Prostate gland (tissue), 2 donors: ENCODE measurements around the gene ELMO1. TPM values are rescaled to one million over a fixed set of nuclear protein-coding genes. Genes with fewer than 3 reads are reported as not detected.

ENCODE experiments used
- DNase-seq: peaks from one replicate; pipeline ENCODE4 v3.0.0-alpha.2; 2019; ENCODE audit warnings: low spot score
- H3K27ac ChIP-seq, 2 donors: fragments of 200-600 bp; sonication (generic); 2 replicates each; pipeline ENCODE4 v1.5.1; 2017 to 2019
- H3K27me3 ChIP-seq: fragments of 200-600 bp; sonication (generic); replicated peaks from 2 replicates; pipeline ENCODE4 v1.5.1; 2019; ENCODE audit not compliant: insufficient read depth
- H3K36me3 ChIP-seq, 2 donors: fragments of 200-600 bp; sonication (generic); 1 replicate in 1 of 2; 2 replicates in 1 of 2; pipeline versions ENCODE4 v1.5.1 to v1.8.1; 2017 to 2019
- H3K4me1 ChIP-seq: fragments of 200-600 bp; sonication (generic); replicated peaks from 2 replicates; pipeline ENCODE4 v1.5.1; 2019
- H3K4me3 ChIP-seq, 2 donors: fragments of 200-600 bp; sonication (generic); 2 replicates each; pipeline ENCODE4 v1.5.1; 2017 to 2019
- H3K9me3 ChIP-seq: fragments of 200-600 bp; sonication (generic); 2 replicates; pipeline ENCODE4 v1.5.1; 2017
- POLR2A ChIP-seq: fragments of 450-650 bp; IDR thresholded peaks from one replicate; pipeline ENCODE4 v1.6.1; 2016; ENCODE audit warnings: antibody characterized with exemption, mild to moderate bottlenecking
- POLR2AphosphoS5 ChIP-seq: sonication (generic); formaldehyde crosslinking; IDR thresholded peaks from one replicate; pipeline ENCODE4 v1.6.1; 2017; ENCODE audit warnings: antibody characterized with exemption
- WGBS: methylation state at CpG from one replicate; pipeline ENCODE4 v1.1.5; 2018; 5-methylcytosine and 5-hydroxymethylcytosine counted together
- intact Hi-C: fragments of 100-400 bp; cut with DNase I; formaldehyde crosslinking; loops from one replicate; pipeline ENCODE4 v1.14.2; 2022
- total RNA-seq, 2 donors: library from RNA; depleted of rRNA; stranded (reverse); fragments of >200 nt; gene quantifications; one replicate each; pipeline ENCODE4 v1.1.0, GENCODE V29; 2016
- TF ChIP-seq, protein P1 (sequence below), 4 experiments: fragments of 200-600 bp in 2 of 4; fragments of 450-650 bp in 2 of 4; sonication (generic) in 2 of 4; IDR thresholded peaks; 1 replicate in 3 of 4; 2 replicates in 1 of 4; pipeline ENCODE4 v1.5.1; 2016 to 2019; ENCODE audit warnings: antibody characterized with exemption in 4 of 4, mild to moderate bottlenecking in 2 of 4, moderate library complexity in 2 of 4

Gene ELMO1
- total RNA-seq, 2 donors from 2014 or later, result 6.7 to 19.3 TPM

DNA sequence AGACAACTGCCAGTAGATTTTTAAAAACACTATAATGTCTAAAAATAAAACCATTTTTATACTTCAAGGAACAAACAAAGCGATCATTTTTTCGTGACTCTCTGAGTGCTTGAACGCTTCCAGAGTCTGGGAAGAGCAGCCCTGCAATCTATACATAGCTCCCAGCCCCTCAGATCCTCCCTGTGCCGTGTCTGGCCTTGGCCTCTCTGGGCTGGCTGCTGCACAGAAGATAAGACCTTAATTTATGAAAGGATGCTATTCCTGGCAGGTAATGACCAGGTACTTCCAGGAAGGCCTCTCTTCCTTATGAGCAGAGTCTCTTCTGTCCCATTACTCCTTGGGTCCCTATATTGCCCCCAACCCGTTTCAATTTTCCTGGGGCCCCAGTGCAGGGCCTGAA, 523.5 kb downstream of the ELMO1 start:
- H3K36me3 ChIP-seq, result no peaks in the 10 kb centered on the region
- no peak overlapping the region for H3K4me3 ChIP-seq
- 83% methylated on average over 5 of the region's 5 CpGs for WGBS
- intact Hi-C loops, result no loop called here
- no peak overlapping the region for H3K27ac ChIP-seq
- no peaks in the 10 kb centered on the region for H3K4me1 ChIP-seq
- TF ChIP-seq POLR2AphosphoS5 (no peak), POLR2A (no peak)
- TF ChIP-seq, protein P1, sequence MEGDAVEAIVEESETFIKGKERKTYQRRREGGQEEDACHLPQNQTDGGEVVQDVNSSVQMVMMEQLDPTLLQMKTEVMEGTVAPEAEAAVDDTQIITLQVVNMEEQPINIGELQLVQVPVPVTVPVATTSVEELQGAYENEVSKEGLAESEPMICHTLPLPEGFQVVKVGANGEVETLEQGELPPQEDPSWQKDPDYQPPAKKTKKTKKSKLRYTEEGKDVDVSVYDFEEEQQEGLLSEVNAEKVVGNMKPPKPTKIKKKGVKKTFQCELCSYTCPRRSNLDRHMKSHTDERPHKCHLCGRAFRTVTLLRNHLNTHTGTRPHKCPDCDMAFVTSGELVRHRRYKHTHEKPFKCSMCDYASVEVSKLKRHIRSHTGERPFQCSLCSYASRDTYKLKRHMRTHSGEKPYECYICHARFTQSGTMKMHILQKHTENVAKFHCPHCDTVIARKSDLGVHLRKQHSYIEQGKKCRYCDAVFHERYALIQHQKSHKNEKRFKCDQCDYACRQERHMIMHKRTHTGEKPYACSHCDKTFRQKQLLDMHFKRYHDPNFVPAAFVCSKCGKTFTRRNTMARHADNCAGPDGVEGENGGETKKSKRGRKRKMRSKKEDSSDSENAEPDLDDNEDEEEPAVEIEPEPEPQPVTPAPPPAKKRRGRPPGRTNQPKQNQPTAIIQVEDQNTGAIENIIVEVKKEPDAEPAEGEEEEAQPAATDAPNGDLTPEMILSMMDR (IDR thresholded peaks at IDR 0.05), result no peak
- H3K27me3 ChIP-seq, result no peaks in the 10 kb centered on the region
- no peak for DNase-seq
- no peaks in the 10 kb centered on the region for H3K9me3 ChIP-seq

DNA sequence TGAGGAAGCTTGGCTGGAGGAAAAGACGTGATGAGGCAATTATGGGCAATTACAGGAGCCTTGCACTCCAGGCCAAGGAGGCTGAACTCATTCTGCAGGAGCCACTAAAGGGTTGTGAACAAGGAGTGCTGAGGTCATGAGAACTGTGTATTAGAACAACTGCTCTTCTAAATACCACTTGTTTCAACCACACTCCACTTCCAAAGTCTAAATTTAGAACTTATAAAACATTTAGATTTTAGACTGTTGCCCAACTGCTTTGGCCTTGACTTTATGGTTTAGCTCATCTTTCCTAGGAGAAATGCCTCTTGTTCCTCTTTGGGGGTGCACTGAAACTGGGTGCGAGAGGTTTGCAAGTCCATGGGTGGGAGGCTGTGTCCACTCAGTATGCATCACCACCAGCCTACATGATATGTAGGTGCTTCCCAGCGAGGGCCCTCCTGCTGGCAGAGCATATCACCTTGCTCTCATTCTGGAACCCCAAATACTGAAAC, 524.7 kb downstream of the ELMO1 start:
- intact Hi-C loops, result no loop called here
- Histone ChIP-seq H3K4me3 (no peak overlapping the region), H3K4me1 (no peaks in the 10 kb centered on the region), H3K27ac (no peak overlapping the region), H3K27me3 (no peaks in the 10 kb centered on the region), H3K9me3 (no peaks in the 10 kb centered on the region), H3K36me3 (no peaks in the 10 kb centered on the region)
- WGBS, result 77% methylated on average over 3 of the region's 3 CpGs
- DNase-seq, result no peak
- TF ChIP-seq, protein P1 (IDR thresholded peaks at IDR 0.05), result no peak
- TF ChIP-seq POLR2A (no peak), POLR2AphosphoS5 (no peak)

DNA sequence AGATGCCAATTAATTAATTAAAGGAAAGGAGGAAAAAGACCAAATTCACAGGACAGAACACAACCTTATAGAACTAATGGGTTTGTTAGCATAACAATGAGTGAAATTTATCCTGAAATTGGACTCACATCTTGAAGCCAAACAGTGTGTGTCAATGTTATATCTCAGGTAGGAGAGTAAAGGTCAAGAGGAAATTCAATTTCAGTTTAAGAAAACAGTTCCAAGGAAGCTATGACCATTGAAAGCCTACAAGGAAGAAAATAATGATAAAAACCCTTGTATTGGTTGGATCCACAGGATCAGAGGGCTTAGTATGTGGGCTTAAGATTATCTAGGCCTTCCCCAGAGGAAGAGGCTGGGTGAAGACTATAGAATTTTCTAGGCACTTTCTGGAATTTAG, 525.5 kb downstream of the ELMO1 start:
- no peak for TF ChIP-seq POLR2A
- TF ChIP-seq, protein P1 (IDR thresholded peaks at IDR 0.05), result no peak
- TF ChIP-seq POLR2AphosphoS5, result no peak
- Histone ChIP-seq H3K9me3 (no peaks in the 10 kb centered on the region), H3K4me3 (no peak overlapping the region), H3K27ac (no peak overlapping the region), H3K36me3 (no peaks in the 10 kb centered on the region), H3K27me3 (no peaks in the 10 kb centered on the region), H3K4me1 (no peaks in the 10 kb centered on the region)
- DNase-seq, result no peak
- intact Hi-C loops, result no loop called here

DNA sequence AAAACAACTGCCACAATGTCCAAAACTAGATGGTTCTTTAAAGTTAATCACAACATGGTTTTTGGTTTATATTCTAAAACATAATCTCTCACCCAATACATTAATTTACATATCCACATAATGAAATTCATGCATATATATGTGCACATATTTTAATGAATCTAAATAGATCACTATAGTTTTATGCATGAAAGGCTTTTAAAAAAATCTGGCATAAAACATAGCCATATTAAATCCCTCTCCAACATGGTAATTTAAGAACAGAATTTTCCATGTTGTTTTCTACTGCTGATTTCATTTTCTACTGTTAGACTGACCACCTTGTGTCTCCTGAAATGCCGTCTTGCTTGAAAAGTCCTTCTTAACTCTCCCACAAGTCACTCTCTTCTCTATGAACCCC, 528.2 kb downstream of the ELMO1 start:
- no peaks in the 10 kb centered on the region for H3K9me3 ChIP-seq
- H3K36me3 ChIP-seq, result no peaks in the 10 kb centered on the region
- WGBS, result 88% methylated on average over 1 of the region's 1 CpG
- H3K27me3 ChIP-seq, result no peaks in the 10 kb centered on the region
- no peak for DNase-seq
- intact Hi-C loops, result no loop called here
- H3K27ac ChIP-seq, result no peak overlapping the region
- H3K4me3 ChIP-seq, result no peak overlapping the region
- no peak for TF ChIP-seq POLR2AphosphoS5
- TF ChIP-seq POLR2A, result no peak
- TF ChIP-seq, protein P1 (IDR thresholded peaks at IDR 0.05), result no peak
- H3K4me1 ChIP-seq, result no peaks in the 10 kb centered on the region

DNA sequence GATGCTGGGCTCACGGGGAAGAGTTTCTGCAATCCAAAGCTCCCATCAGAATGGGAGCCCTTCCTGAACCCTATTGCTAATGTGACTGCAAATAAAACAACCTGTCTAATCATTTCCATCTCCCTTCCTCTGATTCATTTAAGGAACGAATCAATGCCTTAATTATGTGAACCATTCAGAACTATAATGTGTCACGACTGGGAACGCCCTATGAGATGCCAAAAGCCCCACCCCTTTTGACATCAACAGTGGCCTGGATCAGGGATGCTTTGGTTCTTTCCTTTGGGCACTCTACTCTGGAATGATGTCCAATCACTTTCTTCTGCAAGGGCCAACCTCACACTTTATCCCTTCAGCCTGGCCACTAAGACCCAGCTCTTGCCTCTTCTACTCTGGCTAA, 528.9 kb downstream of the ELMO1 start:
- no peaks in the 10 kb centered on the region for H3K36me3 ChIP-seq
- no peaks in the 10 kb centered on the region for H3K27me3 ChIP-seq
- H3K4me3 ChIP-seq, result no peak overlapping the region
- H3K4me1 ChIP-seq, result no peaks in the 10 kb centered on the region
- DNase-seq, result no peak
- TF ChIP-seq POLR2A (no peak), POLR2AphosphoS5 (no peak)
- TF ChIP-seq, protein P1 (IDR thresholded peaks at IDR 0.05), result no peak
- 78% methylated on average over 4 of the region's 4 CpGs for WGBS
- intact Hi-C loops, result no loop called here
- H3K9me3 ChIP-seq, result no peaks in the 10 kb centered on the region
- no peak overlapping the region for H3K27ac ChIP-seq
